HCT116 (cell line): Measurements from ENCODE around the gene DHRSX. TPM values are rescaled to one million over a fixed set of nuclear protein-coding genes. Genes with fewer than 3 reads are reported as not detected.

Source experiments
- ATAC-seq: fragments of 200-7000 bp; cut with Tn5 transposase; 2 replicates; pipeline ENCODE4 v1.9.1; 2020; ENCODE audit warnings: mild to moderate bottlenecking, moderate library complexity
- BruUV-seq: library from RNA; stranded (reverse); fragments of 400-500 nt; replicated peaks from 2 replicates; lab custom pipeline; 2021; lab: Mats Ljungman, UMichigan
- CTCF ChIA-PET: fragments of 300-600 bp; sonication (Branson Sonifier 250); formaldehyde crosslinking; loops from one replicate; lab custom pipeline; 2021; ENCODE audit warnings: antibody characterized with exemption; lab: Charles Lee
- POLR2A ChIA-PET: fragments of 300-600, 350-600 bp; sonication (Branson Sonifier 250); formaldehyde crosslinking; loops from one replicate; lab custom pipeline; 2021; ENCODE audit warnings: antibody characterized with exemption; lab: Charles Lee
- RAD21 ChIA-PET, 2 experiments: fragments of 300-600 bp; sonication (Branson Sonifier 250); formaldehyde crosslinking; loops; one replicate each; lab custom pipeline; 2023; ENCODE audit warnings: low total read pairs in 2 of 2; ENCODE audit not compliant: uncharacterized antibody in 2 of 2, unreplicated experiment in 2 of 2, low non-redundant PET in 1 of 2; lab: Charles Lee
- DNase-seq: peaks from one replicate; pipeline ENCODE4 v3.0.0-alpha.2; 2010; ENCODE audit warnings: low read depth, low spot score
- H2AFZ ChIP-seq: fragments of 200-600 bp; shearing (Covaris generic), sonication (generic); 2 replicates; pipeline ENCODE4 v1.6.1; 2017; ENCODE audit warnings: low read depth, mixed run types, mixed read lengths, antibody characterized with exemption, low read length; ENCODE audit not compliant: poor library complexity, severe bottlenecking
- H3K27ac ChIP-seq: 2 replicates; pipeline ENCODE4 v1.5.1; 2012; ENCODE audit warnings: low read depth, low read length
- H3K27me3 ChIP-seq: fragments of 200-600 bp; sonication (generic); 2 replicates; pipeline ENCODE4 v1.6.1; 2016; ENCODE audit warnings: mixed run types, low read length, mixed read lengths; ENCODE audit not compliant: insufficient read depth
- H3K36me3 ChIP-seq, 2 experiments: fragments of 200-500 bp in 1 of 2; fragments of 200-600 bp in 1 of 2; sonication (Bioruptor generic) in 1 of 2; sonication (generic) in 1 of 2; 2 replicates each; pipeline versions ENCODE4 v1.5.1 to v1.6.1; 2014 to 2016; ENCODE audit warnings: low read length in 2 of 2, inconsistent platforms in 1 of 2, mixed read lengths in 1 of 2, mixed run types in 1 of 2; ENCODE audit not compliant: insufficient read depth in 2 of 2, control insufficient read depth in 1 of 2
- H3K4me1 ChIP-seq, 2 experiments: fragments of 200-600 bp in 1 of 2; sonication (generic) in 1 of 2; 2 replicates each; pipeline versions ENCODE4 v1.5.1 to v1.6.1; 2012 to 2017; ENCODE audit warnings: low read length in 2 of 2, inconsistent platforms in 1 of 2, mild to moderate bottlenecking in 1 of 2, mixed read lengths in 1 of 2, mixed run types in 1 of 2, moderate library complexity in 1 of 2; ENCODE audit not compliant: insufficient read depth in 2 of 2, control insufficient read depth in 1 of 2
- H3K4me2 ChIP-seq: fragments of 200-600 bp; sonication (generic); 2 replicates; pipeline ENCODE4 v1.6.1; 2017; ENCODE audit warnings: mixed run types, low read length, mixed read lengths
- H3K4me3 ChIP-seq, 2 experiments: fragments of 200-600 bp in 1 of 2; sonication (generic) in 1 of 2; replicated peaks in 1 of 2; 2 replicates each; pipeline ENCODE4 v1.5.1; 2011 to 2016; ENCODE audit warnings: low read length in 2 of 2, control low read depth in 1 of 2, low read depth in 1 of 2, mild to moderate bottlenecking in 1 of 2, mixed read lengths in 1 of 2, mixed run types in 1 of 2
- H3K79me2 ChIP-seq: fragments of 200-600 bp; sonication (generic); 2 replicates; pipeline ENCODE4 v1.6.1; 2017; ENCODE audit warnings: mild to moderate bottlenecking, mixed run types, low read length, moderate library complexity, mixed read lengths; ENCODE audit not compliant: insufficient read depth
- H3K9ac ChIP-seq: fragments of 200-600 bp; sonication (generic); 2 replicates; pipeline ENCODE4 v1.6.1; 2016; ENCODE audit warnings: low read length, mixed read lengths
- H3K9me2 ChIP-seq: fragments of 200-600 bp; sonication (generic), shearing (Covaris generic); 2 replicates; pipeline ENCODE4 v1.6.1; 2017; ENCODE audit warnings: mixed run types, mild to moderate bottlenecking, moderate library complexity; ENCODE audit not compliant: insufficient read depth
- H3K9me3 ChIP-seq, 2 experiments: fragments of 200-500 bp in 1 of 2; fragments of 200-600 bp in 1 of 2; sonication (Bioruptor generic) in 1 of 2; sonication (generic) in 1 of 2; 2 replicates each; pipeline ENCODE4 v1.6.1; 2014 to 2017; ENCODE audit warnings: low read length in 2 of 2, mixed read lengths in 2 of 2, inconsistent platforms in 1 of 2, low read depth in 1 of 2, mild to moderate bottlenecking in 1 of 2, mixed run types in 1 of 2, moderate library complexity in 1 of 2; ENCODE audit not compliant: control insufficient read depth in 1 of 2, insufficient read depth in 1 of 2
- H4K20me1 ChIP-seq: fragments of 200-600 bp; sonication (generic), shearing (Covaris generic); 2 replicates; pipeline ENCODE4 v1.6.1; 2017; ENCODE audit warnings: mixed run types, mild to moderate bottlenecking, moderate library complexity; ENCODE audit not compliant: insufficient read depth
- CEBPB ChIP-seq: IDR thresholded peaks from 2 replicates; pipeline ENCODE4 v1.6.1; 2012; ENCODE audit warnings: low read depth
- EGR1 ChIP-seq: IDR thresholded peaks from 2 replicates; pipeline ENCODE4 v1.6.1; 2012; ENCODE audit warnings: low read depth
- EZH2 ChIP-seq: fragments of 200-600 bp; sonication (generic); IDR thresholded peaks from 2 replicates; pipeline ENCODE4 v1.6.1; 2017; ENCODE audit warnings: antibody characterized with exemption, mixed run types
- FOSL1 ChIP-seq: IDR thresholded peaks from 2 replicates; pipeline ENCODE4 v1.6.1; 2012; ENCODE audit warnings: low read depth
- JUND ChIP-seq: IDR thresholded peaks from 2 replicates; pipeline ENCODE4 v1.6.1; 2012
- POLR2A ChIP-seq: IDR thresholded peaks from 2 replicates; pipeline ENCODE4 v1.7.0; 2011; ENCODE audit warnings: borderline replicate concordance; ENCODE audit not compliant: insufficient read depth, insufficient read length; ENCODE audit errors: extremely low read depth
- RAD21 ChIP-seq: IDR thresholded peaks from 2 replicates; pipeline ENCODE4 v1.6.1; 2012; ENCODE audit warnings: low read depth, mild to moderate bottlenecking
- SP1 ChIP-seq: IDR thresholded peaks from 2 replicates; pipeline ENCODE4 v1.6.1; 2012; ENCODE audit warnings: low read depth
- SRF ChIP-seq: IDR thresholded peaks from 2 replicates; pipeline ENCODE4 v1.6.1; 2012; ENCODE audit warnings: low read depth
- TCF7L2 ChIP-seq: IDR thresholded peaks from 2 replicates; pipeline ENCODE4 v1.7.0; 2011; ENCODE audit warnings: borderline replicate concordance, inconsistent platforms; ENCODE audit not compliant: insufficient read depth, insufficient read length; ENCODE audit errors: extremely low read depth
- YY1 ChIP-seq: IDR thresholded peaks from 2 replicates; pipeline ENCODE4 v1.6.1; 2011; ENCODE audit warnings: low read length, low read depth, moderate library complexity, mild to moderate bottlenecking; ENCODE audit not compliant: insufficient replicate concordance; ENCODE audit errors: extremely low read depth
- ZFX ChIP-seq: fragments of 450-650 bp; IDR thresholded peaks from 2 replicates; pipeline ENCODE4 v1.6.1; 2017
- ZNF274 ChIP-seq: fragments of 200-500 bp; sonication (Bioruptor generic); IDR thresholded peaks from 2 replicates; pipeline ENCODE4 v1.6.1; 2014; ENCODE audit warnings: mild to moderate bottlenecking, low read depth, low read length, inconsistent platforms
- intact Hi-C: fragments of 100-400 bp; cut with micrococcal nuclease; formaldehyde crosslinking; loops from 2 replicates; pipeline ENCODE4 v1.10.0; 2022
- total RNA-seq: library from RNA; stranded (reverse); gene quantifications from one replicate; pipeline ENCODE4 v1.2.1, GENCODE V29; 2021; ENCODE audit not compliant: unreplicated experiment
- TF ChIP-seq, protein P1 (sequence below): IDR thresholded peaks from 2 replicates; pipeline ENCODE4 v1.6.1; 2012; ENCODE audit warnings: low read depth

DHRSX gene
- total RNA-seq, 1 experiment from 2014 or later: 11.9 TPM

- H3K4me3 ChIP-seq: no peak overlapping the region
- H3K79me2 ChIP-seq: no peaks in the 10 kb centered on the region
- H3K9me2 ChIP-seq: no peaks in the 10 kb centered on the region
- no peak overlapping the region for H3K9ac ChIP-seq
- no peaks in the 10 kb centered on the region for H4K20me1 ChIP-seq
- DNase-seq (no peak), ATAC-seq (no peak)
- CTCF ChIA-PET: no interaction called here
- RAD21 ChIA-PET: no interaction called here
- POLR2A ChIA-PET: no interaction called here
- TF ChIP-seq POLR2A (no peak), TCF7L2 (no peak), SP1 (no peak), SRF (no peak), YY1 (no peak), ZNF274 (no peak), FOSL1 (no peak), ZFX (no peak), CEBPB (no peak), JUND (no peak), EGR1 (no peak), RAD21 (no peak), EZH2 (no peak)
- TF ChIP-seq, protein P1, sequence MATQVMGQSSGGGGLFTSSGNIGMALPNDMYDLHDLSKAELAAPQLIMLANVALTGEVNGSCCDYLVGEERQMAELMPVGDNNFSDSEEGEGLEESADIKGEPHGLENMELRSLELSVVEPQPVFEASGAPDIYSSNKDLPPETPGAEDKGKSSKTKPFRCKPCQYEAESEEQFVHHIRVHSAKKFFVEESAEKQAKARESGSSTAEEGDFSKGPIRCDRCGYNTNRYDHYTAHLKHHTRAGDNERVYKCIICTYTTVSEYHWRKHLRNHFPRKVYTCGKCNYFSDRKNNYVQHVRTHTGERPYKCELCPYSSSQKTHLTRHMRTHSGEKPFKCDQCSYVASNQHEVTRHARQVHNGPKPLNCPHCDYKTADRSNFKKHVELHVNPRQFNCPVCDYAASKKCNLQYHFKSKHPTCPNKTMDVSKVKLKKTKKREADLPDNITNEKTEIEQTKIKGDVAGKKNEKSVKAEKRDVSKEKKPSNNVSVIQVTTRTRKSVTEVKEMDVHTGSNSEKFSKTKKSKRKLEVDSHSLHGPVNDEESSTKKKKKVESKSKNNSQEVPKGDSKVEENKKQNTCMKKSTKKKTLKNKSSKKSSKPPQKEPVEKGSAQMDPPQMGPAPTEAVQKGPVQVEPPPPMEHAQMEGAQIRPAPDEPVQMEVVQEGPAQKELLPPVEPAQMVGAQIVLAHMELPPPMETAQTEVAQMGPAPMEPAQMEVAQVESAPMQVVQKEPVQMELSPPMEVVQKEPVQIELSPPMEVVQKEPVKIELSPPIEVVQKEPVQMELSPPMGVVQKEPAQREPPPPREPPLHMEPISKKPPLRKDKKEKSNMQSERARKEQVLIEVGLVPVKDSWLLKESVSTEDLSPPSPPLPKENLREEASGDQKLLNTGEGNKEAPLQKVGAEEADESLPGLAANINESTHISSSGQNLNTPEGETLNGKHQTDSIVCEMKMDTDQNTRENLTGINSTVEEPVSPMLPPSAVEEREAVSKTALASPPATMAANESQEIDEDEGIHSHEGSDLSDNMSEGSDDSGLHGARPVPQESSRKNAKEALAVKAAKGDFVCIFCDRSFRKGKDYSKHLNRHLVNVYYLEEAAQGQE: no peak
- no peaks in the 10 kb centered on the region for H3K9me3 ChIP-seq
- intact Hi-C loops: no loop called here
- H3K27ac ChIP-seq: no peak overlapping the region
- no peak overlapping the region for H3K4me2 ChIP-seq
- H3K36me3 ChIP-seq: no peaks in the 10 kb centered on the region
- H2AFZ ChIP-seq: no peak overlapping the region
- no peaks in the 10 kb centered on the region for H3K27me3 ChIP-seq
- no TSS peak for BruUV-seq
- H3K4me1 ChIP-seq: no peaks in the 10 kb centered on the region
Measured at GRCh38 chrX:2547736-2548135, 47.0 kb upstream of the DHRSX start.
